HL-60/S4 treated with retinoic acid at 250 ng/mL for 4 days and 3 days (cell line): ENCODE data around the gene CHST15.
"Not testable (repeated sequence)": the region's sequence is repeated elsewhere in the genome, so short reads cannot be mapped to it uniquely, and the experiment has no call there.

Experiments used
- in situ Hi-C: fragments of 300-500 bp; cut with MboI; formaldehyde crosslinking; loops from 2 replicates; pipeline ENCODE4 v1.7.0; 2022; ENCODE audit warnings: low sequenced_read_pairs

CHST15 gene

GRCh38 chr10:124124123-124124768 is 30.8 kb upstream of the CHST15 start:
- in situ Hi-C loops = no loop called here

DNA sequence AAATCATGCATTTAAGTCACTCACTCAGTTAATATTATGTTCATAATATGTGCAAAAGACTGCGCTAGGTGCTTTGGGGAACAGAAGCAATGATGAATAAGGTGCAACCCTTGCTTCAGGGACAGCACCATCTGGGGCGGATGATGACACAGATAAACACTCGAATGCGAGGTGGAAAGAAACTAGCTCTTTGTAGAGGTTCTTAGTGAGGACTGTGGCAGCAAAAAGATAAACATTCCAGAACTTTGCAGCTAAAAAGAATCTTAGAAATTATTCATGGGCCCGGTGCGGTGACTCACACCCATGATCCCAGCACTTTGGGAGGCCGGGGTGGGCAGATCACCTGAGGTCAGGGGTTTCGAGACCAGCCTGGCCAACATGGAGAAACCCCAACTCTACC is 29.8 kb upstream of the CHST15 start:
- in situ Hi-C loops = no loop called here

DNA sequence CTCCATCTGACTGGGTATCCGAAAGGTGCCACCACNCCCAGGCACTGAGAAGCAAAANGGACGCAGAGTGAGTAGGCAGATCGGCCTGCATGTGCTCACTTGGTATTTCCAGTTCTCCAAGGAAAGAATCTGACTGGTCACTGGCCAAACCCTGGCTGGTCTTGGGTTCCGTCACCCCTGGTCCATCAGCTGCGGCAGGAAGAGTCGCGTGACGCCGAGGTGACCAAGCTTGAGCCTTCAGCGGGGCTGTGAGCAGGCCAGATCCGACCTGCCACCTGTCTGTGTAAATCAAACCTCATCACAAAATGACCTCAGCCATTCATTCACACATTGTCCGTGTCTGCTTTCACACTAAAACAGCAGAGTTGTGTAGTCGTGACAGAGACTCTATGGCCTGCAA is 28.8 kb upstream of the CHST15 start:
- in situ Hi-C loops = no loop called here

DNA sequence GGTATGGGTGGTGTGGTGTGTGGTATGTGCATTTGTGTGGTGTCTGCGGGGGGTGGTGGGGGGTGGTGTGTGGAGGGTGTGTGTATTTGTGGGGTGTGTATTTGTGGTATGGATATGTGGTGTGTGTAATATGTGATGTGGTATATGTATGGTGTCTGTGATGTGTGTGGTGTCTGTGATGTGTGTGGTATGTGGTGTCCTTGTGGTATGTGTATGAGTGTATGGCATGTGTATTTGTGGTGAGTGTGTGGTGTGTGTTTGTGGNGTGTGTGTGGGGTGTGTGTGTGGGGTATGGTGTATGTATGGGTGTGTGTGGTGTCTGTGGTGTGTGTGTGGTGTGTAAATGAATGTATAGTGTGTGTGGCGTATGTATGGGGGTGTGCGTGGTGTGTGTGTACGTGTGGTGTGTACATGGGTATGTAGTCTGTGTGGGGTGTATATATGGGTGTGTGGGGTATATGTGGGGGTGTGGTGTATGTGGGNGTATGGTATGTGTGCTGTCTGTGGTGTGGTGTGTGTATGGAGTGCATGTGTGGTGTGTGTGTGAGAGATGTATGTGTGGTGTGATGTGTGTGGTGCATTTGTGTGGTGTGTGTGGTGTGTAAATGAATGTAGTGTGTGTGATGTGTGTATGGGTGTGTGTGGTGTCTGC is 27.1 kb upstream of the CHST15 start:
- in situ Hi-C loops = no loop called here

DNA sequence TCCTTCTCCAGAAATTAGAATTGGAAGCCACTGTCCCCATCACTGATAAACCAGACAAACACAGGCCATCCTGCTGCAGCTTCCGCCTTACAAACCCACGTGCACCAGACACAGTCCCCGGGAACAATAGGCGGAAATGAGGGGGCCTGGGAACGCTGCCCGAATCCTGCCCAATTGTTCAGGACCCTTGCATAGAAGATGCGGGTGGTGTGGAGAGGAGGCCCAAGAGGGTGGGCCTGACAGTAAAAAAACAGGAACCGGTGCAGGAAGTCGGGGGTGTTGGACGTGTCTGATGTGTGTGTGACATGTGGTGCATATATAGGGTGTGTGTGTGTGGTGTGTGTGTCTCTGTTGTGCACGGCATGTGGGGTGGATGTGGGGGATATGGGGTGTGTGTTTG is 26.5 kb upstream of the CHST15 start:
- in situ Hi-C loops = no loop called here

DNA sequence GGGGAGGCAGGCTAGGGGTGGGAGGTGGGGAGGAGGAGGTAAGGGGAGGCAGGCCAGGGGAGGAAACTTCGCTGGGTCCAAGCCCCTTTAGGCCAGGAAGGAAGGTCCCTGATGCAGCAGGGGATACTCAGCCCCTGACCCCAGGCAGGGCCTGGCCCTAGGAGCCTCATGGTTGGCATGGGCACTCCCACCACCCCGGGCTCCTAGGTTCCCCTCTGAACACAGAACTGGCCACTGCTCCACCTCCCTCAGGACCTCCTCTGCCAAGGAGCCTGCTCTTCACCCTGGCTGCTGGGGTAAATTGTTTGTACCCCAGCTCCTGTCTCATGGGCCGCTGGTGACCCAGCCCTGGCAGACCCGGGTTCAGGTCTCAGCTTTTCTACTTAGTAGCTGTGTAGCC is 25.8 kb upstream of the CHST15 start:
- in situ Hi-C loops = no loop called here

DNA sequence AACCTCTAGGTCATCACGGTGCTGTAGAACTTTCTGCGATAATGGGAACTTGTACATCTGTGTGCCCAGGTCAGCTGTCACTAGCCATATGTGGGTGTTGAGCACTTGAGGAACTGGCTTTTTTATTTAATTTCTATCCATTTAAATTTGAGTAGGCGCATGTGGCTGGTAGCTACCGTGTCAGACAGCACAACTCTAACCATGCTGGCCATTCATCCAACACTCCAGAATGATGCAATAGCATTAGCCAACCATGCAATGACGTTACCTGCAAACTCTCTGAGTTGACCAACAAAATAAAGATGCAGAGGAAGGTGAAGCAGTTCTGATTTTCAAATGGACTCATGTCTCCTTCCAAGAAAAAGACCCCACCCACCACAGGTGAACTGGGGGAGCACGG is 24.4 kb upstream of the CHST15 start:
- in situ Hi-C loops = no loop called here

DNA sequence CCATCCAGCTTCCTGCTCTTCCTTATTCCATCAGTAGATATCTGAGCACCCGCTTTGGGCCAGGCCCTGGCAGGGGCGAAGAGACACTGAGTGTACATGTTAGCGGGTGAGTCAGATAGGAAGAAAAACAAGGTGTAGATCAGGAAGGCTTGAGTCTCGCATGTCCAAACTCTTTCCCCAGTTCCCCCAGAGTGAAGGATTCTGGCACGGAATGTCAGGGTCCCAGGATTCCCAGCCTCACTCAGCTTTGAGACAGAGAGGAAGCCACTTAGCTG is 24.1 kb upstream of the CHST15 start:
- in situ Hi-C loops = no loop called here

GRCh38 chr10:124116771-124117510 is 23.5 kb upstream of the CHST15 start:
- in situ Hi-C loops = no loop called here

- in situ Hi-C loops = no loop called here
Measured at GRCh38 chr10:124114696-124115095, 21.3 kb upstream of the CHST15 start.

GRCh38 chr10:124112891-124113580 is 19.6 kb upstream of the CHST15 start:
- in situ Hi-C loops = no loop called here

GRCh38 chr10:124110882-124111281 is 17.5 kb upstream of the CHST15 start:
- in situ Hi-C loops = no loop called here

GRCh38 chr10:124109261-124109660 is 15.9 kb upstream of the CHST15 start:
- in situ Hi-C loops = no loop called here

GRCh38 chr10:124107072-124107471 is 13.7 kb upstream of the CHST15 start:
- in situ Hi-C loops = no loop called here

- in situ Hi-C loops = no loop called here
Measured at GRCh38 chr10:124106241-124106879, 13.0 kb upstream of the CHST15 start.

DNA sequence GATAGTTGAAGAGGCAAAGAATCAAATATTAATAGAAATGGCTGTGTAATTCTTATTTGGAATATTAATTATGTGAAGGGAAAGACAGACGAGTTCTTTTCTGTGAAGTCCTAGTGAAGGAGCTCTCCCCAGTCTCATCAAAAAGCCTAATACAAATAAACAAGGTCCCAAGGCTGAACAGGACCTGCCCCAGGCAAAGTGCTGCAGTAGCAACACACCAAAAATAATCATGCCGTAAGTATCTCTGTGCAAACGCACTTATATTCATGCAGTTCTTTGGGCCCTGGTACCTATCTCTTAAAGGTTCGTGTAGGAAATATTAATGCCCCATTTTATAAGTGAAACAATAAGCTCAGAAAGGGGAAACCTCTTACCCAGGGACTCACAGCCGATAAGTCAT is 12.2 kb upstream of the CHST15 start:
- in situ Hi-C loops = no loop called here

GRCh38 chr10:124105045-124105444 is 11.6 kb upstream of the CHST15 start:
- in situ Hi-C loops = no loop called here

GRCh38 chr10:124104011-124104627 is 10.7 kb upstream of the CHST15 start:
- in situ Hi-C loops = no loop called here

- in situ Hi-C loops = no loop called here
Measured at GRCh38 chr10:124101351-124101750, 8.0 kb upstream of the CHST15 start.

DNA sequence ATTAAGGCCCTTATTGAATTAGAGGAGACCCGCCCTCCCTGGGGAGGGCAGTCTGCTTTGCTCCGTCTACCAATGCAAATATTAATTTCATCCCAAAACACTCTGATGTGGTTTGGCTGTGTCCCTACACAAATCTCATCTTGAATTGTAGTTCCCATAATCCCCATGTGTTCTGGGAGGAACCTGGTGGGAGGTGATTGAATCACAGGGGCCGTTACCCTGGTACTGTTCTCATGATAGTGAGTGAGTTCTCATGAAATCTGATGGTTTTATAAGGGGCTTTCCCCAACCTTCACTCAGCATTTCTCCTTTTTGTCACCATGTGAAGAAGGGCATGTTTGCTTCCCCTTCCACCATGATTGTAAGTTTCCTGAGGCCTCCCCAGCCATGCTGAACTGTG is 7.3 kb upstream of the CHST15 start:
- in situ Hi-C loops = not testable (repeated sequence)

DNA sequence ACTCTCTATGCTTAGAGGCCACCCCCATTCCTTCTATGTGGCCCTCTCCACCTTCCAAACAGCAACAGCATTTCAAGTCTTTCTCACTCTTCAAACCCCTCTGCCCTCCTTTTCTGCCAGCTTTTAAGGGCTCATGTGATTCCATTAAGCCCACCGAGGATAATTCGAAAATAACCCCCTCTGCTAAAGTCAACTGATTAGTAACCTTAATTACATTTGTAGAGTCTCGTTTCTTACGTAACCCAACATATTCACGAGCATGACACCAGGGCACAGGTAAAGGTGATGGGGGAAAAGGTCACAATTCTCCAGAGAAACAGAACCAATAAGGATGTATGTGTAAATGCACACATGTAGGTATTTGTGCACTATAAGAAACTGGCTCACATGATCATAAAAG is 6.7 kb upstream of the CHST15 start:
- in situ Hi-C loops = no loop called here
